ENCODE measurements around the gene PFDN6.

The PFDN6 gene

DNA sequence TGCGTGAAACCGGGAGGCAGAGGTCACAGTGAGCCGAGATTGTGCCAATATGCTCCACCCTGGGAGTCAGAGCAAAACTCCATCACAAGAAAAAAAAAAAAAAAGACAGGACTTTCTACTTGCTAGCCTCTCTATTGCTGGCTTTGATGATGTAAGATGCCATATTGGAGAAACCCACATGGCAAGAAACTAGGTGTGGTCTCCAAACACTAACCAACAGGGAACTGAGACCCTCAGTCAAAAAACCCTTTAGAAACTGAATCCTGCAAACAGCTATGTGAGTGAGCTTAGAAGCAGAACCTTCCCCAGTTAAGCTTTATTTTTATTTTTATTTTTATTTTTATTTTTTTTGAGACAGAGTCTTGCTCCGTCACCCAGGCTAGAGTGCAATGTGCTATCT lies 46.5 kb downstream of the PFDN6 start:
- H3K27ac ChIP-seq (ENCODE audit: insufficient read depth, low read depth, low read length, poor library complexity, severe bottlenecking) = no peak overlapping the region
- H3K9me3 ChIP-seq (ENCODE audit: control insufficient read depth, low read length) = no peaks in the 10 kb centered on the region
- 84 to 91% methylated on average over 4 of the region's 4 CpGs for WGBS, 2 experiments
- no peak overlapping the region for H3K4me3 ChIP-seq (ENCODE audit: insufficient read depth, low read depth, low read length)
- H3K36me3 ChIP-seq (ENCODE audit: control insufficient read depth, insufficient read depth, low read length) = no peaks in the 10 kb centered on the region
- H3K4me1 ChIP-seq (ENCODE audit: control insufficient read depth, insufficient read depth, low read length) = no peaks in the 10 kb centered on the region
- no peaks in the 10 kb centered on the region for H3K27me3 ChIP-seq (ENCODE audit: control insufficient read depth, insufficient read depth, low read length, poor library complexity, severe bottlenecking)

DNA sequence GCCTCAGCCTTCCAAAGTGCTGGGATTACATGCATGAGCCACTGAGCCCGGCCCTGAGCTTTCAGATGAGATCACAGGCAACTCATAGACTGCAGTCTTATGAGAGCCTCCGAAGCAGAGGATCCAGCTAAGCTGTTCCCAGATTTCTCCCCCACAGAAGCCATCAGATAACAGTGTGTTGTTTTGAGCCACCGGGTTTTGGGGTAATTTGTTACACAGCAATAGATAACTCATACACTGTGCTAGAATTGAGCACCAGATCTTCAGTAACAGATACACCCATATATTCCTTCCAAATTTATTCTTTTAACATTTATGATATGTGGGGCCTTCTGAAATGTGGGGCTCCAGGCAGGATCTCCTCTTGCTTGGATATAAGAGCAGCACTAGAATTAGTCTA lies 47.1 kb downstream of the PFDN6 start:
- H3K4me1 ChIP-seq (ENCODE audit: control insufficient read depth, insufficient read depth, low read length) = no peaks in the 10 kb centered on the region
- H3K36me3 ChIP-seq (ENCODE audit: control insufficient read depth, insufficient read depth, low read length) = no peaks in the 10 kb centered on the region
- H3K27me3 ChIP-seq (ENCODE audit: control insufficient read depth, insufficient read depth, low read length, poor library complexity, severe bottlenecking) = no peaks in the 10 kb centered on the region
- H3K4me3 ChIP-seq (ENCODE audit: insufficient read depth, low read depth, low read length) = no peak overlapping the region
- no peak overlapping the region for H3K27ac ChIP-seq (ENCODE audit: insufficient read depth, low read depth, low read length, poor library complexity, severe bottlenecking)
- WGBS, 2 experiments = 92 to 94% methylated on average over 3 of the region's 3 CpGs
- no peaks in the 10 kb centered on the region for H3K9me3 ChIP-seq (ENCODE audit: control insufficient read depth, low read length)

DNA sequence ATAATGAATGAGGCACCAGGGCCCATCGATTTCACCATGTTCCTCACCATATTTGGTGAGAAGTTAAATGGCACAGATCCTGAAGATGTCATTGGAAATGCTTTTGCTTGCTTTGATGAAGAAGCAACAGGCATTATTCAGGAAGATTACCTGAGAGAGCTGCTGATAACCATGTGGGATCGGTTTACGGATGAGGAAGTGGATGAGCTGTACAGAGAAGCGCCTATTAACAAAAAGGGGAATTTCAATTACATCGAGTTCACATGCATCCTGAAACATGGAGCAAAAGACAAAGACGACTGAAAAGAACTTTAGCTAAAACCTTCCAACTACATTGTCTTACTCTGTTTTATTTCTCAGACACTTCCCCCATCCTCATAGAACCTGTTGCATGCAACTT lies 49.8 kb downstream of the PFDN6 start:
- 92 to 94% methylated on average over 6 of the region's 6 CpGs for WGBS, 2 experiments
- Histone ChIP-seq H3K27me3 (ENCODE audit: control insufficient read depth, insufficient read depth, low read length, poor library complexity, severe bottlenecking) (no peaks in the 10 kb centered on the region), H3K4me1 (ENCODE audit: control insufficient read depth, insufficient read depth, low read length) (no peaks in the 10 kb centered on the region), H3K36me3 (ENCODE audit: control insufficient read depth, insufficient read depth, low read length) (no peaks in the 10 kb centered on the region), H3K4me3 (ENCODE audit: insufficient read depth, low read depth, low read length) (no peak overlapping the region), H3K9me3 (ENCODE audit: control insufficient read depth, low read length) (no peaks in the 10 kb centered on the region), H3K27ac (ENCODE audit: insufficient read depth, low read depth, low read length, poor library complexity, severe bottlenecking) (no peak overlapping the region)
